Neural crest cell (in vitro differentiated cells): ENCODE data around the gene DDX43. TPM values are rescaled to one million over a fixed set of nuclear protein-coding genes. Genes with fewer than 3 reads are reported as not detected.

Experiments used
- DNase-seq: peaks from one replicate; pipeline ENCODE4 v3.0.0; 2021; ENCODE audit warnings: low read depth, mixed read lengths, low spot score
- H3K27ac Mint-ChIP-seq: one replicate; pipeline ENCODE4 v1.8.0; 2021; ENCODE audit warnings: mild to moderate bottlenecking, mixed read lengths; ENCODE audit not compliant: unreplicated experiment
- H3K27me3 Mint-ChIP-seq: 2 replicates; pipeline ENCODE4 v1.8.0; 2021; ENCODE audit warnings: low read depth, mild to moderate bottlenecking, mixed read lengths
- H3K36me3 Mint-ChIP-seq: 2 replicates; pipeline ENCODE4 v1.8.0; 2021; ENCODE audit warnings: low read depth, mild to moderate bottlenecking, mixed read lengths
- H3K4me1 Mint-ChIP-seq: 2 replicates; pipeline ENCODE4 v1.8.0; 2021; ENCODE audit warnings: mixed read lengths
- H3K4me3 Mint-ChIP-seq: one replicate; pipeline ENCODE4 v1.8.0; 2021; ENCODE audit warnings: mild to moderate bottlenecking, mixed read lengths
- H3K9me3 Mint-ChIP-seq: 2 replicates; pipeline ENCODE4 v1.8.0; 2021; ENCODE audit warnings: mixed read lengths
- CTCF ChIP-seq: fragments of 200-600 bp; sonication (generic); conservative IDR thresholded peaks from 2 replicates; pipeline ENCODE4 v1.5.0; 2021; ENCODE audit warnings: antibody characterized with exemption, mild to moderate bottlenecking
- total RNA-seq: library from RNA; stranded (reverse); gene quantifications from 2 replicates; pipeline ENCODE4 v1.2.1, GENCODE V29; 2021

Gene DDX43
- total RNA-seq, 1 donor from 2014 or later, result not detected

GRCh38 chr6:73461537-73462350 is 67.1 kb downstream of the DDX43 start, which contains the start of gene MTO1:
MTO1 (plus strand) TSS chr6:73461737; CDS start chr6:73461855, 118 bp downstream.
- Mint-ChIP-seq H3K4me3 (peak within 1 kb of the TSS; percentile 93), H3K36me3 (peaks cover 4% of the 10 kb centered on the region), H3K27me3 (no peaks in the 10 kb centered on the region), H3K4me1 (peaks cover 26% of the 10 kb centered on the region), H3K9me3 (no peaks in the 10 kb centered on the region), H3K27ac (peak within 1 kb of the TSS; percentile 98)
- no peak for TF ChIP-seq CTCF
- DNase-seq, result peak; percentile 71

Other genes with a start within 250 kb of the DDX43 start
- 1.0 TPM in 1 of 2 replicates, not detected in the other for gene KHDC1L, start 169.3 kb upstream of the DDX43 start, total RNA-seq
- 12.6 and 12.9 TPM in 2 replicates for gene KHDC1, start 131.6 kb upstream of the DDX43 start, total RNA-seq
- gene DPPA5, start 40.6 kb upstream of the DDX43 start, total RNA-seq, result not detected in 2 replicates
- gene KHDC3L, start 32.2 kb upstream of the DDX43 start, total RNA-seq, result not detected in 2 replicates
- not detected in 2 replicates for gene OOEP, start 24.9 kb upstream of the DDX43 start, total RNA-seq
- 0.63 and 1.3 TPM in 2 replicates for gene CGAS, start 57.5 kb downstream of the DDX43 start, total RNA-seq
- gene MTO1, start 66.9 kb downstream of the DDX43 start, total RNA-seq, result 26.5 and 27.5 TPM in 2 replicates
- gene EEF1A1, start 126.2 kb downstream of the DDX43 start, total RNA-seq, result 11,869 and 11,975 TPM in 2 replicates